Vagina (tissue), 2 donors: ENCODE data around the gene ATP5PO.

Source experiments
- CTCF ChIP-seq, 3 experiments: fragments of 450-650 bp in 2 of 3; fragments of 200-600 bp in 1 of 3; sonication (generic) in 1 of 3; IDR thresholded peaks; one replicate each; pipeline ENCODE4 v1.5.1; 2017 to 2019; ENCODE audit warnings: antibody characterized with exemption in 3 of 3, mild to moderate bottlenecking in 2 of 3, moderate library complexity in 2 of 3
- POLR2AphosphoS5 ChIP-seq, 2 donors: sonication (generic); formaldehyde crosslinking; IDR thresholded peaks; one replicate each; pipeline ENCODE4 v1.9.0; 2017; ENCODE audit warnings: antibody characterized with exemption in 2 of 2, mild to moderate bottlenecking in 2 of 2, low read depth in 1 of 2; ENCODE audit not compliant: insufficient read depth in 1 of 2

GRCh38 chr21:33880626-33881025 lies 35.0 kb downstream of the ATP5PO start:
- no peak for TF ChIP-seq CTCF (IDR thresholded peaks at IDR 0.05)
- no peak for TF ChIP-seq POLR2AphosphoS5 (IDR thresholded peaks at IDR 0.05; ENCODE audit: insufficient read depth in 1 of 2, low read depth in 1 of 2)
